ENCODE data around the gene DNAJC15.

DNA sequence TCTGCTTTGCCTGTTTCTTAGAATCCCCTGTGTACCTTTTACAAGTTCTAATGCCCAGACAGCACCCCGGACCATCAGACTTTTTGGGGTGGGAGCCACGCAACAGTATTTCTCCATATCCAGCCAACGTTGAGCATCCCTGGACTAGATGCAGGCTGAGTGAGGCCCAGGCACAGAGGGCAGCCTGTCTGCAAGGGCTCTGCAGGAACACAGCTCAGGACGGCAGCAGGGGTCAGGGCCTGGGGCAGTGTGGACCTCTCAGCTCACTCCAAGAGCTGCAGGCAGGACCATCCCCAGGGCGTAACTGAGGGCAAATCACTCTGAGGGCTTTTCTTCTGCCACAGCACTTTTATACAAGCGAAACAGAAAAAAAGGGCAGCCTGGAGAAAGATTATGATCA lies 95.8 kb downstream of the DNAJC15 start:
- TF ChIP-seq POLR2A (IDR thresholded peaks at IDR 0.05) (no peak), CTCF (IDR thresholded peaks at IDR 0.05) (no peak)
